Activated gamma-delta T cell (primary cell): ENCODE measurements around the gene URI1.
"Not testable (repeated sequence)": the region's sequence is repeated elsewhere in the genome, so short reads cannot be mapped to it uniquely, and the experiment has no call there.

ENCODE experiments used
- DNase-seq: peaks from one replicate; lab custom pipeline; 2025; lab: John Stamatoyannopoulos, UW

URI1 gene

DNA sequence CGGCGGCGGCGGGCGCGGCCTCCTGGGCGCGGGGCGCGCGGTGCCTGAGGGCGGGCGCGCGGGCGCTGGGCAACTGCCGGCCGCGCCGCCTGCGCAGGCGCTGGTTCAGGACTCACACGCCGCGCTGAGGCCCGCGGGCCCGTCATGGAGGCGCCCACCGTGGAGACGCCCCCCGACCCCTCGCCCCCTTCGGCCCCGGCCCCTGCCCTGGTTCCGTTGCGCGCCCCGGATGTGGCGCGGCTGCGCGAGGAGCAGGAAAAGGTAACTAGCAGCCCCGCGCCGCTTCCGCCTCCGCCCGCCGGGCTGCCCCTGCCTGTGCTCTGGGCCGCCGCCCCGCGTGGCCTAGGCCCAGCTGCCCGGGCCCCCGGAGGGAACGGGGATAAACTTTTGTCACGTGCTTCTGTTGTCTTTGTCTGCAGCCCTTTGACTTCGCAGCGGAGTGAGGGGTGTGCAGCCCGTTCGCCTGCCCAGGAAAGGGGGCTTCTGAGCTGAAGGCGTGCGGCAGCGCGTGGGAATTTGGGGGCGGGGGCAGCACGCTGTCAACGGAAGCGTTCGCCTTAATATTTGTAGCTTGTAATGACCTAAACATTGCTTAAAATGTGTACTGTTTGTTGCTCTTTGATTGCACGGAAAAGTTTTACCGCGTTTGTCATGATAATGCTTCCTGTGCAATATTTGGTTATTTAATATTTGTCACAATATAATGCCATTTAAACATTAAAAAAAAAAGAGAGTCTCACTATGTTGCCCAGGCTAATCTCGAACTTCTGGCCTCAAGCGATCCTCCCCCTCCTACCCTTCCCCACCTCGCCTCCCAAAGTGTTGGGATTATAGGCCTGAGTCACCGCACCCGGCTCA, 594 bp downstream of the URI1 start:
- DNase-seq: peak; percentile 65

DNA sequence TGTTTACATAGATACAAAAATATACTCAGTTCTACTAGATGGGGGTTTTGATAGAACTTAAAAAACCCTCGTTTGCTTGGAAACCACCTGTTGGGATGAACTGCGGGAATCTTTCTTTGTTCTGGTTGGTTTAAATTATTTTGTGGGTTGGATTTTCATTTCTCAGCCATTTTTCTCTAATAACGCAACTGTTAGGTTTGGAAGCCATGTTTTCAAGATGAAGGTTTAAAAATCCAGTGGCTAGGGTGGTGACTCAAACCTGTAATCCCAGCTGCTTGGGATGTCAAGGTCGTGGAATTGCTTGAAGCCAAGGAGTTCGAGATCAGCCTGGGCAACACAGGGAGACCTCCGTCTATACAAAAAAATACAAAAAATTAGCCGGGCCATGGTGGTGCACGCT, 1.6 kb downstream of the URI1 start:
- no peak for DNase-seq

DNA sequence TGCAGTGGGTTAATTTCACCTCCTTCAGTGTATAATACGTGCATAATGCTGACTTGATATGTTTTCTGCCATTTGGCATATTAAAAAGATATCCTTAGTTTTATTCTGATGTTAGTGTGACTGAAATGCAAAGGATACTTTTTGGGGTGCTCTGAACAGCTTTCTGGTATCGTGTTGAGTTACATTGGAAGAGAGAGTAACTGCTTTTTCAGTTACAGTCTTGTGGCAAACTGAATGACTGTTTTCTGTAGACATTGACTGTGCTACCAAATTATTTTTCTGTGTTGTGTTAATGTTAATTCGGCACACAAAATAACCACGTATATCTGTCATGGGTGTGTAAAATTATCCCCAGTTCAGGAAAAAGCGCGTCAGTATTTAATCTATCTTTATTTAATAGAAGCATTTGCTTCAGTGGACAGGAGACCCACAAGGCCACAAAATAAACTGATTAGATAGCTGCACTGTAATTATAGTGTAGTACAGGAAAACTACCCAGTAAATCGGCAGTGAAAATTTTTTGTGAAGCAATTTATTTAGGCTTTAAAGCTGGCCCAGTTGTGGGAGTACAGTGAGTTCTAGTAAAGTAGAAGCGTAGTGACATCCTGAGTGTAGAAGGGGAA, 2.5 kb downstream of the URI1 start:
- DNase-seq: no peak

DNA sequence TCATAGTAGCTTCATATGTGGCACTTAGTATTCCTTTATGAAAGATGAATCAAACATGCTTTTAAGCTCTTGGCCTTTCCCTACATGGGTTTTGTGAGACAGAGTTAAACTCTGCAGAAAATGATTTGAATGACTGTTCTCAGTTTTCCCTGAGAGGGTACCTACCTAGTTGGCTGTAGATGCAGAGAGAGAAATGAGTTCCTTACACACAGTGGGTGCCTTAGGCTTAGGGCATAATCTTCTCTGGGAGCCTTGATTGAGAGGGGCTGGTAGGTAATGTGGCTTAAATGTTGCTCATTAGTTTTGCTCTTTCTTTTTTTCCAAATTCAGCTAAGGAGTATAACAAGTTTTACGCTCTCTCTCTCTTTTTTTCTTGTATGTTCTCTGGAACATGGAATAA, 3.0 kb downstream of the URI1 start:
- no peak for DNase-seq

DNA sequence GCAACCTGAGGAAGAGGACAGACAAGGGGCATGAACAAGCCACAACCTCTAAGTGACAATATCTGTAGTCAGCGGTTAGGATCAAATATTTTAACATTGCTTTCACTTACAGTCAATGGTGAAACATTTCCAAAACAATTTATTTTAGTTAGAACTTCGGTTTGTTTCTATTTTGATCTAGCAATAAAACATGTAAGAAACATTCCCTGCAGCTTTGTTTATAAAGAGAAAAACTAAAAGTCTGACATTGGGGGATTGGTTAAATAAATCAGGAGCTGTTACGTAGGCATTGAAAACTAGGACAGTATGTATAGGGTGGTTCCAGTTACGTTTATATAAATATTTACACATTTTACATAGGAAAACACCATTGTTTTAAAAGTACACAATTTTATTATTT, 3.4 kb downstream of the URI1 start:
- DNase-seq: no peak

DNA sequence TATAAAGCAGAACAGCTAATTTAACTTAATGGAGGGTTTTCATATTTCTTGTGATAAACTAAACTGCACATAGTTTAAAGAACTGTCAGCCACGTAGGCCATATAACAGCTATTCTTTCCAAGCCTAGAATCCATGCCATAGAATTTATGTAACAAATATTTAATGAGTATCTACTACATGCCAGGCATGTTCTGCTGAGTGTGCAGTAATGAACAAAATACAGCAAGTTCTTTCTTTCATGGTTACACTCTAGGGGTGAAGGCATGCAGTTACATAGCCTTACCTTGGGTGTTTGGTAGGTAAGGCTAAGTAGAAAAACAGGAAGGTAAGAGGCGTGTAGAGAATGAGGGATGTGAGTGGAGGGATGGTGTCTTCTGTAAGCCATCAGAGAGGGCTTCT, 4.6 kb downstream of the URI1 start:
- DNase-seq: no peak

DNA sequence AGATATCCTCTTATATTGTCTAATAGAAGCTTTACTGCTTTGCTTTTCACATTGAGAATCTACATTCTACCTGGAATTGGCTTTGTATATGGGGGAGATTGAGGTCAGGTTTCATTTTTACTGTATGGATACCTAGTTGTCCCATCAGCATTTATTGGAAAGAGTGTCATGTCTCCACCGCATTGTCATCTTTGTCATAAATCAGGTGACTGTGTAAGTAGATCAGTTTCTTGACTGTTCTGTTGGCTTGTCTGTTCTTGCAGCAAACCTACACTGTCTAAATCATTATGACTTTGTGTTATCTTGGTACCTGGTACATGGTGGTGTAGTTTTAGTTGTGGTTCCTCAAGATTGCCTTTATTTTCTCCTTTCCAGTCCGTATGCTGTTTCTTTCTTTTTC, 5.8 kb downstream of the URI1 start:
- no peak for DNase-seq

DNA sequence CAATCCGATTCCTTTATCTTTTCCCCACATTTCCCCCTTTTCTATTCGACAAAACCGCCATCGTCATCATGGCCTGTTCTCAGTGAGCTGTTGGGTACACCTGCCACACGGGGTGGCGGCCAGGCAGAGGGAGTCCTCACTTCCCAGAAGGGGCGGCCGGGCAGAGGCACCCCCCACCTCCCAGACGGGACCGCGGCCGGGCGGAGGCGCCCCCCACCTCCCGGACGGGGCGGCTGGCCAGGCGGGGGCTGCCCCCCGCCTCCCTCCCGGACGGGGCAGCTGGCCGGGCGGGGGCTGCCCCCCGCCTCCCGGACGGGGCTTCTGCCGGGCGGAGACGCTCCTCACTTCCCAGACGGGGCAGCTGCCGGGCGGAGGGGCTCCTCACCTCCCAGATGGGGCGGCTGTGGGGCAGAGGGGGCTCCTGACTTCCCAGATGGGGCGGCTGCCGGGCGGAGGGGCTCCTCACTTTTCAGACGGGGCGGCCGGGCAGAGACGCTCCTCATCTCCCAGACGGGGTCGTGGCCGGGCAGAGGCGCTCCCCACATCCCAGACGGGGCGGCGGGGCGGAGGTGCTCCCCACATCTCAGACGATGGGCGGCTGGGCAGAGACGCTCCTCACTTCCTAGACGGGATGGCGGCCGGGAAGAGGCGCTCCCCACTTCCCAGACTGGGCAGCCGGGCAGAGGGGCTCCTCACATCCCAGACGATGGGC, 6.9 kb downstream of the URI1 start:
- not testable (repeated sequence) for DNase-seq

DNA sequence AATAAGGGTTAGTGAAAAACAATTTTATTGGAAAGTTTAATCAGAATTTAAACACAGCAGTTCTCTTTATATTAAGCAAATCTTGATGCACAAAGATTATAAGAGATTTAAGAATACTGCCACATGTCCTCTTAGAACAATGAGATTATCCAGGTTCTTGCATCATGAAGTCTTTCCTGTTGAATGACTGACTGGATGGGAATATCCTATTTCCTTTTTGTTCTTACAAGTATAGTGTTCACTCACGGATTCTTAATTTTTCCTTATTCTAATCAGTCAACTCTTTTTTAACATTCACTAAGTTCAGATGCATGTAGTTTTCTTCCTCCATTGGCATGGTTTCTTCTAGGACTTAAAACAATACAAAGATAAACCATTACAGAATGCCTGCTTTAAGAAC, 10.1 kb downstream of the URI1 start:
- no peak for DNase-seq

DNA sequence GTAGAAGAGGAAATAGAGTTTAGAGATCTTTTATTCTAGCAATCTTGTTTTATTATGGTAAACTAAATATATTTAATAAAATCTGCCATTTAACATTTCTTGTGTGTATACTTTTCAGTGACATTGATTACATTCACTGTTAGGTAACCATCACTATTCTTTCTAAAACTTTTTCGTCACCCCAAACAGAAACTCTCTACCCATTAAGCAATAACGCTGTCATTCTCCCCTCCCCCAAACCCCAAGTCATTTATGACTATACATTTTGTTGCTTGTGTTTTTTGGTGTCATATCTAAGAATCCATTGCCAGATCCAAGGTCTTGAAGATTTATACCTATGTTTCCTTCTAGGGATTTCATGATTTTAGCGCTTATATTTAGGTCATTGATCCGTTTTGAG, 10.6 kb downstream of the URI1 start:
- DNase-seq: no peak

DNA sequence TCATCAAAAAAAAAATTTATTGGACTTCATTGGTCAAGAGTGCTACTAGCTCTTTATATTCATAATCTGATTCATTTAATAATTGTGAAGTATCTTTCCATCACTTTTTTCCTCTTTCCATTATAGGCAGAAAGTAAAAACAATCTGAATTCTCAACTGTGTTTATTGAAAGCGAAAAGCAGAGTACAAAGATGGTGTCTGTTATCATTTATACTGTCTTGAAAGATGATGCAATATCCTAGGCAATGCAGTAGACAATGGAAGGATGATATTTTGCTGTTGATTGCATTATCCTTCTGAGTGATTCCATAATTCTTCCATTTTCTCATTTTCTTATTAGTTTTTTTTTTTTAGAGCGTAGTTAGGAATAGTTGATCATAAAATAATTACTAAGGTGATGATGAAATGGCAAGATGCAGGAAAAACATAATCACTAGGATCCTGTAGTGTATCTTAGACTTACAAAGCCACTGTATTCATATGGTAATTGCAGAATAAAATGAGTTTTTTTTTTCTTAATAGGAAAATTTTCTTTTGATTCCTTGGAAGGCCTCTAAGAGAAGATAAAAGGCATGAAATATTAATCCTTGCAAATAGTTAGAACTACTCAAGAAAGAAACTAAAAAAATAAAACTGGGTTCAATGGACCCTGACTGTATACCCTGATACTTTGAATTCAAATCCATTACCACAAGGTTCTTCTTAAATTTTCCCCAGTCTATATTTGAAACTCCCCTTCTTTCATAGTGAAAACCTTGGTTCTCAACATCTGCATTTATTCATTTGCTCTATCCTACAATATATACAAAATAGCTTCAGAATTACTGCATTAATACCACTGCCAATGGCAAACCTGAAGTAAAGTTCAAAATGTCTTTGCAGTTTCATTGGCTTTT, 11.6 kb downstream of the URI1 start:
- no peak for DNase-seq

DNA sequence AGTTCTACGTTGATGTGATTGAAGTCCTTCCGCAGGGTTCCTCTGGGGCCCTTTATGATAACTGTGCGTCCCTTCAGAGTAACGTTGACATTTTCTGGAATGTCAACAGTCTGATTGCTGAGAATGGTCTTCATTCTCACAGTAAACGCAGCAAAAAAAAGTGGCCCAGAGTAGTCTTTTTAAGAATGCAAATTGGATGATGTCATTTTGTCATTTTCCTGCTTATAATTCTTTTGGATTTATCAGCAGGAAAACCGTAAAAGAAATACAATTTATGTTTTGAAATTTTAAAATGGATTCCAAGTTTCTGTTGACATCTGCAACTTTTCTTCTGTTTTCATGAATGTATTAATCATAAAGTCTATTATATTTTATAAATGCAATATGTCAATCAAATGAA, 14.8 kb downstream of the URI1 start:
- DNase-seq: no peak

DNA sequence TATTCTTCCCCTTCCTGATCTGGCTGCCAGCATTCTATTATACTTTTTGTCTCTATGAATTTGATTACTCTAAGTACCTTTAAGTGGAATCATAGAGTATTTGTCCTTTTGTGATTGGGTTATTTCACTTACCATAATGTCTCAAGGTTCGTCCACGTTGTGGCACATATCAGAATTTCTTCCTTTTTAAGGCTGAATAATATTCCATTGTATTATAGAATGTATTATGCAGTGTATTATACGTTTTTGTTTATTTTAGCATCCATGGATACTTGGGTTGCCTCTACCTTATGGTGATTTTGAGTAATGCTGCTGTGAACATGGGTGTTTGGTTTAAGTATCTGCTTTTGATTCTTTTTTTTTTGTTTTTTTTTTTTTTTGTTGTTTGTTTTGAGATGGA, 19.3 kb downstream of the URI1 start:
- no peak for DNase-seq

DNA sequence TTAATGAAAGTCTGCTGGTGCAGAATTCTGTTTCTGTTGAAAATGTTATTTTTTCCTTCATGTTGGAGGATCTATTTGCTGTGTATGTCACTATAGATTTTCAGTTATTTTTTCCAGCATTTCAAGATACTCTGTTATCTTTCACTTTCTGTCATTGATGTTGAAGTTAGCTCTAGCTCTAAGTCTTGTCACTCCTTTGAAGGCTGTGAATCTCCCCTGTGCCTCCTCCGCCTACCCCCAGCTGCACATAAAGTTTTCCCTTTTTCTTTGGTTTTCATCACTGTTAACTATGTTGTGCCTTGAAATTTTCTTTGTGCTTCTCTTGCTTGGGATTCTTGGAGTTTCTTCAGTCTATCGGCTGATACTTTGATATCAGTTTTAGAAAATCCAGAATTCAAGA, 20.8 kb downstream of the URI1 start:
- no peak for DNase-seq

DNA sequence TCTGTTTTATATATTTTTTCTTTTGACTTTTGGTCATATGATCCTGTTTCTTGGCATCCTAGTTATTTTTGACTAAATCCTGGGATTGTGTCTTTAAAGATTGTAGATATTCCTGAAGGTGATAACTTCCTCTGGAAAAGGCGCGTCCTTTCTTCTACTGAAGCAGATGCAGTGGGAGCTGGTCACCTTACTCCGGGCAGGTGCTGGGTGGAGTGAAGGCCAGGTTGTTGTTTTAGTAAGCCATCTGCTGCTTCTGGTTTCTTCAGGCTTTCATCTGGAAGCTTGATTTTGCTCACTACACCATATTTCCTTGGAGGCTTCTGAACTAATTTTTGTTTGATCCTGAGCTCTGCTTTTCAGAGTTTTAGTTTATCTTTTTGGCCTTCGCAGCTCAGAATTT, 21.5 kb downstream of the URI1 start:
- DNase-seq: no peak

DNA sequence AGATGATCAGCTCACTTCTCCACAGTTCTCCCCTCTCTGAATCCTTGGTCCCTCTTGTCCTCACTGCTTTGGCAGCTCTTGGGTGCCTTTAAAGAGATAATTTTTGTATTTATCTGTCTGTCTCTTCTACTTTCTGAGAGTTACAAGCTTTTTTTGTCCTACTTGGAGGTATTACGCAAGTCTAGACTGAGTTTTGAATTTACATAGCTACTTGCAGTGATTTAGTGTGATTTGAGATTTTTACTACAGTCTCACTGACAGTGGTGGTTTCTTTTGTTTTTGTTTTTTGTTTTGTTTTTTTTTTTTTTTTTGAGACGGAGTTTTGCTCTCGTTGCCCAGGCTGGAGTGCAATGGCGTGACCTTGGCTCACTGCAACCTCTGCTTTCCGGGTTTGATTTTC, 22.1 kb downstream of the URI1 start:
- DNase-seq: no peak

DNA sequence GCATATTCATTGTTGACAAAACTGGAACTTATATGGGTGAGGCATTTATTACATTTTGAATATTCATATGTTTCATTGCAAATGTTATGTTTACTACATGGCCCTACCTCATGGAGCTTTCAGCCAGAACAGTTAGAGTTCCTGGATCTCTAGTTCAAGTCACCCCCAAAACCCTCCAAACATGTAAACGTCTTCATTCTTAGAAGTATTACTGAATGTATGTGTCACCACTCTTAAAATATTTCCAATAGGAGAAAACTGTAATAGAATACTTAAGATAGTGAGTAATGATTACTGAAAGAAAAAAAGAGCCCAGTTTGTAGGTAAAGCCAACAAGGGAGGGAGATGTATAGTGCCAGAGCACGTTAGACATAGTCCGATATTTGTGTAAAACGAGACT, 23.5 kb downstream of the URI1 start:
- no peak for DNase-seq

DNA sequence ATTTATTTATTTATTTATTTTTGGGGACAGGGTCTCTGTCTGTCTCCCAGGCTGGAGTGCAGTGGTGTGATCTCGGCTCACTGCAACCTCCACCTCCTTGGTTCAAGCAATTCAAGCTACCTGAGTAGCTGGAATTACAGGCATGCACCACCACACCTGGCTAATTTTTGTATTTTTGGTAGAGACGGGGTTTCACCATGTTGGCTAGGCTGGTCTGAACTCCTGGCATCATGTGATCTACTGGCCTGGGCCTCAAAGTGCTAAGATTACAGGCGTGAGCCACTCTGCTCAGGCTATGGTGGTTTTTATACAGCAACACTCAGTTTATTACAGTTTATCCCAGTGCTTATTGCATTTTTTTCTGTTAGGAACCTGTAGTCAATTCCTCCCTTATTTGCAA, 24.1 kb downstream of the URI1 start:
- not testable (repeated sequence) for DNase-seq

DNA sequence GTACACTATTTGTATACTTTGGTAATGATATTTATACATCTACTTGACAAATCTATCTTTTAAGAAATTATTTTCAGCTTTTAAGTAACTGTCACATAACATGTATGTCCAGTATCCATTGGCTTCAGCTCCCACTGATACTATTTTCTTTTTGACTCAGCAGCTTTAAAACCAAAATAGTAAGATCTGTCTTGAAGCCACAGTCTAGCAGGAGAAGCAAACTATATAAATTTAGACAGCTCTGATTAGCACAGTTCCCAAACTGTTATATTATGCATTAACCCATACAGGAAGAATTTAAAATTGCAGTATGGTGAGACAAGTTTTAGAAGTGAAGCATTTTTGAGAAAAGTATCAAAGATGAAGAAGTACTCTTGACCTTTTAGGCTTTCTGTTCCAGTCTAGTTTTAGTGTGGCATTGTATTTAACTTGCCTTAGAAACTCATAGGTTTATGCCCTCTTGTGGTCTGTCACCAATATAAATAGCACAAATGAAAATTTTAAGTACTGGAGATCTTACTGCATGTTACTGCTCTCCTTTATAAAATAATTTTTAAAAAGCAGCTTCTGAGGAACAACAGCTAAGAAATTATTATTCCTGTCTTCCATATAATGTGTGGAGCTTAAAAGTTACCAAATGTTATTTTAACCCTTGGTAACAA, 24.7 kb downstream of the URI1 start:
- DNase-seq: no peak

DNA sequence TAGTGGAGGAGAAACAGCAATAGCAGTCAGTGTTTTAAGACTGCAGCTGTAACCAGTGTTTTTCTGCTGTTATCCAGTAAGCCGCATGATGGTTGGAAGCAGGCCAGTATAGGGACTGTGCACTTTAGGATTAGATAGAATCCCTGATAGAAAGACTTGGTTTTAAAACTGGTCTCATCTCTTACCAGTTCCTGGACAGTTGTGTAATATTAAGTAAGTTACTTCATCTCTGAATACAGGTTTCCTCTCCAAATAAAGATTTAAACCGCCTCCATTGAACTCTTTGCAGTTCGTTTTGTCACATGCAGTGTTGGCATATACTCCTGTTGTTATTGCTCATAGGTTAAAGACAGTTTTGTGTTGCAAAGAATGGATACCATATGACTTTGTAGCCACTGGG, 25.6 kb downstream of the URI1 start:
- DNase-seq: no peak

DNA sequence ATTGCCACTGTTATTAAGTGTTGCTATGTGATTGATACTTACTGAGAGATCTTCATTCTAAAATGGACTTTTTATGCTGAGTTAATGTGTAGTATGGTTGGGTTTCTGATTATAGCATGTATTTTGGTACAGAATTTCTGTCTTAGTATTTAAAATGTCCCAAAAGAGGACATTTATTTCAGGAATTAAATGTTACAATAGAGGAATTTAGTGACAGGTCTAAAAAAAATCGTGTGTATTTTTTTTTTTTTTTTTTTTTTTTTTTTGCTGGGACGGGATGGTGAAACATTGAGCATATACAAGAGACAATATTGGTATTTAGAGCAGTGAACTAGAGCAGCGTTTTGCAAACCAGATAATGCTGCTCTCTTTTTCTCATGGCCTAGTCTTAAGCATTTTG, 27.9 kb downstream of the URI1 start:
- no peak for DNase-seq

DNA sequence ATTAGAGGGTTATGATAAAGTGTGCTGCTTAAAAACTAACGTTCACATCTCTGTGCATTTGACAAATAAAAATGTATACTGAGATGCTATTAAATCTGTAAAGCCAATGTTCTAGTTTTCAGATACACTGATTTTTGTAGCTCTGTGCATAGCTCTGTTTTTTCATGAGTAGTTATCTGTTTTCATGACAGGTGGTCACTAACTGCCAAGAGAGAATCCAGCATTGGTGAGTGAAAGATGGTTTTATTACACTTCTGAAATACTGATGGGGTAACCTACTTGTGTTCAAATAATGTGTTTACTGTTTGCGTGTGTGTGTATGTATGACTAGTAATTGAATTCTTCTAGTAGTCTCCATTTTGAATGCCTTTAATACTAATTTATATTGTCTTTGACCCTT, 29.0 kb downstream of the URI1 start:
- DNase-seq: no peak
